ENCODE results near the gene EHF. TPM values are rescaled to one million over a fixed set of nuclear protein-coding genes. Genes with fewer than 3 reads are reported as not detected.

EHF gene
- total and polyA plus RNA-seq, 9 donors, result 0.06 to 102 (median 5.9) TPM; not detected in 1

GRCh38 chr11:34679681-34680080, 58.8 kb downstream of the EHF start:
- no peaks in the 10 kb centered on the region for H3K36me3 ChIP-seq
- intact Hi-C loops (cut with DNase I), result no loop called here
- no peak overlapping the region for H3K4me3 ChIP-seq
- WGBS, 3 donors, result 67 to 75% (median 67%) methylated on average over 1 of the region's 1 CpG
- H3K27ac ChIP-seq, result no peak overlapping the region
- DNase-seq, result no peak
- H3K4me1 ChIP-seq (ENCODE audit: insufficient read depth), result no peaks in the 10 kb centered on the region
- no peaks in the 10 kb centered on the region for H3K27me3 ChIP-seq
- no peaks in the 10 kb centered on the region for H3K9me3 ChIP-seq
- no peak for TF ChIP-seq POLR2A (IDR thresholded peaks at IDR 0.05)
- TF ChIP-seq, protein P1, sequence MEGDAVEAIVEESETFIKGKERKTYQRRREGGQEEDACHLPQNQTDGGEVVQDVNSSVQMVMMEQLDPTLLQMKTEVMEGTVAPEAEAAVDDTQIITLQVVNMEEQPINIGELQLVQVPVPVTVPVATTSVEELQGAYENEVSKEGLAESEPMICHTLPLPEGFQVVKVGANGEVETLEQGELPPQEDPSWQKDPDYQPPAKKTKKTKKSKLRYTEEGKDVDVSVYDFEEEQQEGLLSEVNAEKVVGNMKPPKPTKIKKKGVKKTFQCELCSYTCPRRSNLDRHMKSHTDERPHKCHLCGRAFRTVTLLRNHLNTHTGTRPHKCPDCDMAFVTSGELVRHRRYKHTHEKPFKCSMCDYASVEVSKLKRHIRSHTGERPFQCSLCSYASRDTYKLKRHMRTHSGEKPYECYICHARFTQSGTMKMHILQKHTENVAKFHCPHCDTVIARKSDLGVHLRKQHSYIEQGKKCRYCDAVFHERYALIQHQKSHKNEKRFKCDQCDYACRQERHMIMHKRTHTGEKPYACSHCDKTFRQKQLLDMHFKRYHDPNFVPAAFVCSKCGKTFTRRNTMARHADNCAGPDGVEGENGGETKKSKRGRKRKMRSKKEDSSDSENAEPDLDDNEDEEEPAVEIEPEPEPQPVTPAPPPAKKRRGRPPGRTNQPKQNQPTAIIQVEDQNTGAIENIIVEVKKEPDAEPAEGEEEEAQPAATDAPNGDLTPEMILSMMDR (IDR thresholded peaks at IDR 0.05), result no peak

GRCh38 chr11:34680206-34680605, 59.3 kb downstream of the EHF start:
- Histone ChIP-seq H3K27ac (no peak overlapping the region), H3K9me3 (no peaks in the 10 kb centered on the region), H3K27me3 (no peaks in the 10 kb centered on the region), H3K4me1 (ENCODE audit: insufficient read depth) (no peaks in the 10 kb centered on the region), H3K36me3 (no peaks in the 10 kb centered on the region), H3K4me3 (no peak overlapping the region)
- TF ChIP-seq, protein P1 (IDR thresholded peaks at IDR 0.05), result no peak
- TF ChIP-seq EP300 (IDR thresholded peaks at IDR 0.05) (no peak), POLR2A (IDR thresholded peaks at IDR 0.05) (no peak)
- no peak for DNase-seq
- intact Hi-C loops (cut with DNase I), result no loop called here
- 46 to 88% (median 53%) methylated on average over 1 of the region's 1 CpG for WGBS, 3 donors

DNA sequence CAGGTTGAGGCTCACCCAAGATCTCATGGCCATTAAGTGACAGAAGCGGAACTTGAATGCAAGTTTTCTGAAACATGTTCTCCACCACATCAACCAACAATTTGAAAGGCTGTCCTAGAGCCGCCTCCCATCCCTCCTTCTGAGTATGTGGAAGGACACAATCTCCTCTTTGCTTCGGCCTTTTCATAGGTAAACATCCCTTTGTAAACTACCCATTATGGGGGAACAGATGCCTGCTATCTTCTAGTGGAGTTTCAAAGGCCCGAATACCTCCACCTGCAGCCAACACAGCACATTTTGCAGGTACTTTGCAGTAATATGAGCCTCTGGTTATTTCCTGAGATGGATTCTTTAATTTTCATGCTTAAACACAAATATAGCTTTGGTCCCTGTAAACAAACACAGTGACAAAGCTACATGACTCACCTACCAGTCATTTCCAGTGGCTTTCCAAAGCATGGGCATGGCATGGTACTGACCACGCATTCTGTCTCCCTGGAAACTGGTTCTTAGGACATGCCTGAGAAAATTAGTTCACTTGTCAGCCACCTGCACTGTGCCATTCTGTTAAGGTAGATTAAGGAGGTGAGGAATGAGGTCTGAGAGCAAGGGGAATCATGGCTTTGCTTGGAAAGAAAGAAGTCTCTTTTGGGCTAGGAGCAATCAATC, 60.2 kb downstream of the EHF start:
- Histone ChIP-seq H3K27me3 (no peaks in the 10 kb centered on the region), H3K4me1 (ENCODE audit: insufficient read depth) (no peaks in the 10 kb centered on the region), H3K27ac (no peak overlapping the region), H3K36me3 (no peaks in the 10 kb centered on the region), H3K4me3 (no peak overlapping the region), H3K9me3 (no peaks in the 10 kb centered on the region)
- intact Hi-C loops (cut with DNase I), result no loop called here
- WGBS, 3 donors, result 76 to 84% (median 79%) methylated on average over 5 of the region's 5 CpGs
- TF ChIP-seq POLR2A (IDR thresholded peaks at IDR 0.05) (no peak), EP300 (IDR thresholded peaks at IDR 0.05) (no peak)
- TF ChIP-seq, protein P1 (IDR thresholded peaks at IDR 0.05), result no peak
- DNase-seq, result no peak

- Histone ChIP-seq H3K4me3 (no peak overlapping the region), H3K4me1 (ENCODE audit: insufficient read depth) (no peaks in the 10 kb centered on the region), H3K9me3 (no peaks in the 10 kb centered on the region), H3K36me3 (no peaks in the 10 kb centered on the region), H3K27ac (no peak overlapping the region), H3K27me3 (no peaks in the 10 kb centered on the region)
- 66 to 75% (median 66%) methylated on average over 2 of the region's 2 CpGs for WGBS, 3 donors
- intact Hi-C loops (cut with DNase I), result no loop called here
- TF ChIP-seq EP300 (IDR thresholded peaks at IDR 0.05) (no peak), POLR2A (IDR thresholded peaks at IDR 0.05) (no peak)
- TF ChIP-seq, protein P1 (IDR thresholded peaks at IDR 0.05), result no peak
- DNase-seq, result no peak
Measured at GRCh38 chr11:34682825-34683224, 61.9 kb downstream of the EHF start.

Measured in ovary (tissue), 9 donors.